ENCODE data around the gene SERHL2. TPM values are rescaled to one million over a fixed set of nuclear protein-coding genes. Genes with fewer than 3 reads are reported as not detected.
"Not testable (repeated sequence)": the region's sequence is repeated elsewhere in the genome, so short reads cannot be mapped to it uniquely, and the experiment has no call there.

SERHL2 gene
- total RNA-seq, 2 experiments from 2014 or later = 0.69 TPM; not detected in 1

DNA sequence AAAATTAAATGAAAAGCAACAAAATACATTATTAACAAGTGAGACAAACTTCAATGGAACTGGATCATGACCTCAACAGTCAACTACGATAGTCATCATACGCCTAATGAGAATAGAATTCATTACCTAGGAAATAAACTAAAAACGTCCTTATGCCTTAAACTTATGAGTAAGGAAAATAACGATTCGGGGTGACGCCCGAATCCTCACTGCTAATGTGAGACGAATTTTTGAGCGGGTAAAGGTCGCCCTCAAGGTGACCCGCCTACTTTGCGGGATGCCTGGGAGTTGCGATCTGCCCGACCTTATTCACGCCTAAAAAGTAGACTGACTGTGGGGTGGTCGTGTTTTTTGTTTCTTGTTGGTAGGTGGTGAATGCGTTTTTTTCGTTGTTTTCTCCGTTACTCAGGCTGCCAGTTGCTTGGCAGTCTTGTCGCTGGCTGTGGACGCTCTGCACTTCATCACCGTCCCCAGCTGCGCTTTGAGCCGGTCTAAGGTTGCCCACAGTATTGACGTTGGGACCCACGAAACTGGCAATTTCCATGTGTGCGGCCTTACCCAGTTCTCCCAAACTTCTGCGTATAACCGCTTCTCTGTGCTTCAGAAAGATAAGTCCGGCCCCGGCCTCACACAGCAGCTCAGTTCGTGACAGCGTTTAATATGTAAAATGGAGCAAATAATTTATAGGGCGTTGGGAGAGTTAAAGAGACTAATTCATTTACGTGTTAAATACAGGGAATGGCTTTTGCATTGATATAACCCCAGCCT, 61.5 kb downstream of the SERHL2 start:
- Histone ChIP-seq H3K9me3 (ENCODE audit: control insufficient read depth in 1 of 2, insufficient read depth in 1 of 2, low read length in 2 of 2) (no peaks in the 10 kb centered on the region), H3K4me1 (ENCODE audit: insufficient read depth, low read length) (peaks cover 56% of the 10 kb centered on the region), H3K4me3 (ENCODE audit: low read length) (peak overlapping the region; percentile 91), H3K36me3 (ENCODE audit: insufficient read depth, low read length) (peaks cover 34% of the 10 kb centered on the region), H3K27me3 (ENCODE audit: control insufficient read depth in 1 of 2, insufficient read depth in 2 of 2, low read length in 2 of 2) (no peaks in the 10 kb centered on the region), H3K27ac (ENCODE audit: low read depth in 1 of 2, low read length in 2 of 2) (peak overlapping the region; percentile 83 to 98)
- ChIA-PET POLR2A (interaction anchor here (0.6 to 3.6 kb wide), 32 partner anchors 8 to 1329 kb away, joined by 3 to 58 read pairs (median 4); partner anchors contain the start of genes ACO2, CCDC134, CYB5R3 and NDUFA6), CTCF (interaction anchor here (0.9 kb wide), 1 partner anchor 33 kb away, joined by 3 read pairs; no protein-coding TSS in a partner anchor)
- intact Hi-C loops (cut with DNase I, micrococcal nuclease) = loop anchor here (2.0 to 10.0 kb wide), 5 partner anchors 32 to 572 kb away; partner anchors contain the start of genes ARFGAP3 (in 1 of the 2), CYB5R3 (in 1 of the 2), NAGA (in 1 of the 2) and PHETA2 (in 1 of the 2)
- ATAC-seq (ENCODE audit: poor library complexity) = peak; percentile 69
- DNase-seq = peak; percentile 47 to 96 (median 74)
- H3K27me3 Mint-ChIP-seq = no peaks in the 10 kb centered on the region
- no peaks in the 10 kb centered on the region for H3K9me3 Mint-ChIP-seq
- H3K27ac Mint-ChIP-seq = peak overlapping the region; percentile 99
- TF ChIP-seq, protein P1, sequence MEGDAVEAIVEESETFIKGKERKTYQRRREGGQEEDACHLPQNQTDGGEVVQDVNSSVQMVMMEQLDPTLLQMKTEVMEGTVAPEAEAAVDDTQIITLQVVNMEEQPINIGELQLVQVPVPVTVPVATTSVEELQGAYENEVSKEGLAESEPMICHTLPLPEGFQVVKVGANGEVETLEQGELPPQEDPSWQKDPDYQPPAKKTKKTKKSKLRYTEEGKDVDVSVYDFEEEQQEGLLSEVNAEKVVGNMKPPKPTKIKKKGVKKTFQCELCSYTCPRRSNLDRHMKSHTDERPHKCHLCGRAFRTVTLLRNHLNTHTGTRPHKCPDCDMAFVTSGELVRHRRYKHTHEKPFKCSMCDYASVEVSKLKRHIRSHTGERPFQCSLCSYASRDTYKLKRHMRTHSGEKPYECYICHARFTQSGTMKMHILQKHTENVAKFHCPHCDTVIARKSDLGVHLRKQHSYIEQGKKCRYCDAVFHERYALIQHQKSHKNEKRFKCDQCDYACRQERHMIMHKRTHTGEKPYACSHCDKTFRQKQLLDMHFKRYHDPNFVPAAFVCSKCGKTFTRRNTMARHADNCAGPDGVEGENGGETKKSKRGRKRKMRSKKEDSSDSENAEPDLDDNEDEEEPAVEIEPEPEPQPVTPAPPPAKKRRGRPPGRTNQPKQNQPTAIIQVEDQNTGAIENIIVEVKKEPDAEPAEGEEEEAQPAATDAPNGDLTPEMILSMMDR (IDR thresholded peaks at IDR 0.05) = no peak
- peak overlapping the region; percentile 90 for H3K4me3 Mint-ChIP-seq
- H3K4me1 Mint-ChIP-seq (ENCODE audit: low read depth) = peaks cover 52% of the 10 kb centered on the region
- H3K36me3 Mint-ChIP-seq (ENCODE audit: low read depth) = peaks cover 48% of the 10 kb centered on the region

DNA sequence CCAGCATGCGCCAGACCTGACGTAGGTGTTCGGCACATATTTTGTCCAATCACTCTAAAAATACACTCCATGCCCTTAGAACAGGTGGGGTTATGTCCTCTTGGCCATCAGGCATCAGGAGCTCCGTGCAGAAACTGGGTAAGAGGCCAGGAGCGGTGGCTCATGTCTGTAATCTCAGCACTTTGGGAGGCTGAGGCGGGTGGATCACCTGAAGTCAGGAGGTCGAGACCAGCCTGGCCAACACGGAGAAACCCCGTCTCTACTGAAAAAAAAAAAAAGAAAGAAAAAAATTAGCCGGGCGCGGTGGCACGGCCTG, 62.1 kb downstream of the SERHL2 start:
- Mint-ChIP-seq H3K36me3 (ENCODE audit: low read depth) (peaks cover 44% of the 10 kb centered on the region), H3K4me3 (peak overlapping the region; percentile 90), H3K27ac (peak overlapping the region; percentile 99), H3K4me1 (ENCODE audit: low read depth) (peaks cover 47% of the 10 kb centered on the region)
- H3K27me3 Mint-ChIP-seq; H3K27me3 ChIP-seq (ENCODE audit: control insufficient read depth in 1 of 2, insufficient read depth in 2 of 2, low read length in 2 of 2); ATAC-seq (ENCODE audit: poor library complexity); H3K9me3 Mint-ChIP-seq; H3K9me3 ChIP-seq (ENCODE audit: control insufficient read depth in 1 of 2, insufficient read depth in 1 of 2, low read length in 2 of 2); DNase-seq; CTCF ChIA-PET: not testable (repeated sequence)
- peaks cover 29% of the 10 kb centered on the region for H3K36me3 ChIP-seq (ENCODE audit: insufficient read depth, low read length)
- intact Hi-C loops (cut with DNase I, micrococcal nuclease) = loop anchor here (2.0 to 10.0 kb wide), 5 partner anchors 33 to 571 kb away; partner anchors contain the start of genes ARFGAP3 (in 1 of the 2), CYB5R3 (in 1 of the 2), NAGA (in 1 of the 2) and PHETA2 (in 1 of the 2)
- POLR2A ChIA-PET = interaction anchor here (0.7 to 3.6 kb wide), 13 partner anchors 8 to 572 kb away, joined by 3 to 58 read pairs (median 4); partner anchors contain the start of gene CYB5R3
- peak overlapping the region; percentile 83 to 98 for H3K27ac ChIP-seq (ENCODE audit: low read depth in 1 of 2, low read length in 2 of 2)
- H3K4me1 ChIP-seq (ENCODE audit: insufficient read depth, low read length) = peaks cover 50% of the 10 kb centered on the region
- peak overlapping the region; percentile 91 for H3K4me3 ChIP-seq (ENCODE audit: low read length)

DNA sequence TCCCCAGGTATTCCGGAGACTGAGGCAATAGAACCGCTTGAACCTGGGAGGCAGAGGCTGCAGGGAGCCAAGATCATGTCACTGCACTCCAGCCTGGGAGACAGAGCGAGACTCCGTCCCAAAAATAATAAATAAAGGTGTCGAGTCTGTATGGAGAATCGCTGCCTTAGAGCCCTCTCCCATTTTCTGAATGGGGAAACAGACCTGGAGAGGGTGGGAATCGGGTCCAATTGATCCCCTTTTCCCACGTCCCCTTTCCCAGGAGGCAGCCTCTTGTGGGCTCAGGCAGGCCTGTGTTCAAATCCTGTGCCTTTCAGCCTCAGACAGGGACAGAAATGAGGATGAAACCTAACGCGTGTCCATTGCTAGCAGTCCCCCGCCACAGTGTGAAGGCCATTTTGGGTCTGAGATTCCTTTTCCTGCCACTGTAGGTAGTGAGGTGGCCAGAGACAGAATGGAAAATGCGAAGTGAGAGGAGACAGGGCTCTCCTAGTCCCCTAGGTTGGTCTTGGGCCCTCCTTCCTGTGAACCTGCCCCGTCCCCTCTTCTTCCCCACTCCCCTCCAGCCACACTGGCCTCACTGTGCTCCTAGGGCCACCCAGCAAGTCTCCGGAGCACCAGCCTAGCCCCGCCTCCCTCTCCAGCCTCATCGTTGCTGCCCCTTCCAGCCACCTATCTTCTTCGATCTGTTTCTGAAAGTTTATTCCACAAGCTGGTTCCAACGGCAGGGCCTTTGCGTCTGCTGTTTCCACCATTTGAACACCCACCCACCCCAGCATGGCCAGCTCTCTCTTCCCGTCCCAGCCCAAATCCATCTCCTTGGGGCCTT, 63.6 kb downstream of the SERHL2 start:
- no peaks in the 10 kb centered on the region for H3K9me3 Mint-ChIP-seq
- intact Hi-C loops (cut with DNase I, micrococcal nuclease) = loop anchor here in 1 of 2 experiments (10.0 kb wide), 1 partner anchor 543 kb away; the partner anchor contains the start of genes NAGA, PHETA2 and SMDT1
- no peaks in the 10 kb centered on the region for H3K27me3 Mint-ChIP-seq
- ATAC-seq (ENCODE audit: poor library complexity) (no peak), DNase-seq (no peak)
- peak overlapping the region; percentile 99 for H3K27ac Mint-ChIP-seq
- peaks cover 39% of the 10 kb centered on the region for H3K4me1 ChIP-seq (ENCODE audit: insufficient read depth, low read length)
- H3K27me3 ChIP-seq (ENCODE audit: control insufficient read depth in 1 of 2, insufficient read depth in 2 of 2, low read length in 2 of 2) = no peaks in the 10 kb centered on the region
- H3K36me3 ChIP-seq (ENCODE audit: insufficient read depth, low read length) = peaks cover 15% of the 10 kb centered on the region
- no peak overlapping the region for H3K27ac ChIP-seq (ENCODE audit: low read depth in 1 of 2, low read length in 2 of 2)
- ChIA-PET POLR2A (interaction anchor here (3.6 kb wide), 1 partner anchor 31 kb away, joined by 58 read pairs; the partner anchor contains the start of gene CYB5R3), CTCF (no interaction called here)
- peak overlapping the region; percentile 77 for H3K4me3 Mint-ChIP-seq
- peaks cover 38% of the 10 kb centered on the region for H3K4me1 Mint-ChIP-seq (ENCODE audit: low read depth)
- H3K9me3 ChIP-seq (ENCODE audit: control insufficient read depth in 1 of 2, insufficient read depth in 1 of 2, low read length in 2 of 2) = no peaks in the 10 kb centered on the region
- TF ChIP-seq, protein P1 (IDR thresholded peaks at IDR 0.05) = no peak
- H3K4me3 ChIP-seq (ENCODE audit: low read length) = no peak overlapping the region
- peaks cover 41% of the 10 kb centered on the region for H3K36me3 Mint-ChIP-seq (ENCODE audit: low read depth)

Data from CD4-positive, alpha-beta T cell (primary cell).